HAP-1 (cell line): ENCODE data around the gene SYT1.

ENCODE experiments used
- DNase-seq, 2 experiments: peaks; one replicate each; pipeline ENCODE4 v3.0.0-alpha.2; 2016 to 2020; ENCODE audit warnings: low spot score in 2 of 2
- H3K27me3 ChIP-seq: fragments of 250-450 bp; sonication (Bioruptor Pico); 2 replicates; pipeline ENCODE4 v1.5.1; 2020; ENCODE audit warnings: low read depth, mild to moderate bottlenecking, moderate library complexity
- H3K36me3 ChIP-seq: fragments of 250-450 bp; sonication (Bioruptor Pico); replicated peaks from 2 replicates; pipeline ENCODE4 v1.5.1; 2020; ENCODE audit warnings: mild to moderate bottlenecking
- H3K4me1 ChIP-seq: fragments of 250-450 bp; sonication (Bioruptor Pico); 2 replicates; pipeline ENCODE4 v1.5.1; 2020; ENCODE audit warnings: mild to moderate bottlenecking
- H3K4me3 ChIP-seq: fragments of 250-450 bp; sonication (Bioruptor Pico); 2 replicates; pipeline ENCODE4 v1.5.1; 2020; ENCODE audit warnings: mild to moderate bottlenecking, moderate library complexity
- H3K9me3 ChIP-seq: fragments of 250-450 bp; sonication (Bioruptor Pico); 2 replicates; pipeline ENCODE4 v1.5.1; 2020; ENCODE audit warnings: mild to moderate bottlenecking, moderate library complexity
- in situ Hi-C: fragments of 300-500 bp; cut with MboI; formaldehyde crosslinking; loops from 3 replicates; pipeline ENCODE4 v1.14.3; 2020; ENCODE audit warnings: low sequenced_read_pairs, inconsistent platforms, mixed read lengths

The SYT1 gene

DNA sequence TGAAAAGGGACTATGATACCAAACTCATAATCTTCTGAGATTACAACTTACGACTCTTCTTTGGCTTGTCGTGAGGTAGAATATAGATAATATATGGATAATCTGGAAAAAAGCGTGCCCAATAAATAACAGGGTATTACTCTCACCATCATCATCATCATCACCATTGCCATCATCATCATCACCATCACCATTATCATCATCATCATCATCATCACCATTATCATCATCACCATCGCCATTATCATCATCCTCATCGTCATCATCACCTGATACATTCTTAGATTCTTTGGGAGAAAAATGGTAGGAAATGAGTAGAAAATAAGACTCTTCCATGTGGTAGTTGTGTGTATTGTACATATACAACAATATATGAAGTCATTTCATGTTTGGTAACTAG is 259.8 kb downstream of the SYT1 start:
- no peaks in the 10 kb centered on the region for H3K27me3 ChIP-seq
- DNase-seq = no peak
- in situ Hi-C loops = no loop called here
- no peaks in the 10 kb centered on the region; the same call in 1 of the 2 replicates for H3K9me3 ChIP-seq
- H3K4me1 ChIP-seq = no peaks in the 10 kb centered on the region
- H3K36me3 ChIP-seq = no peaks in the 10 kb centered on the region
- H3K4me3 ChIP-seq = no peak overlapping the region

DNA sequence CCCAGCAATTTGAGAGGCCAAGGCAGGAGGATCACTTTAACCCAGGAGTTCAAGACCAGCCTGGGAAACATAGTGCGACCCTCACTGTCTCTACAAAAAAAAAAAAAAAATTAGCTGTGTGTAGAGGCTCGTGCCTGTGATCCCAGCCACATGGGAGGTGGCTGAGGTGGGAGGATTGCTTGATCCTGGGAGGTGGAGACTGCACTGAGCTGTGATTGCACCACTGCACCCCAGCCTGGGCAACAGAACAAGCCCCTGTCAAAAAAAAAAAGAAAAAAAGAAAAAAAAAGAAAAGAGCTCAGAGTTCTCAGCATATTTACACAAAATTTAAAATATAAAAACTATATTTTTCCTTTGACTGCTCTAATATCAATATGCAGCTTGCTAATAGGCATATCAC is 260.8 kb downstream of the SYT1 start:
- in situ Hi-C loops = no loop called here
- Histone ChIP-seq H3K4me3 (no peak overlapping the region), H3K27me3 (no peaks in the 10 kb centered on the region), H3K4me1 (no peaks in the 10 kb centered on the region), H3K36me3 (no peaks in the 10 kb centered on the region), H3K9me3 (no peaks in the 10 kb centered on the region; the same call in 1 of the 2 replicates)
- DNase-seq = no peak

DNA sequence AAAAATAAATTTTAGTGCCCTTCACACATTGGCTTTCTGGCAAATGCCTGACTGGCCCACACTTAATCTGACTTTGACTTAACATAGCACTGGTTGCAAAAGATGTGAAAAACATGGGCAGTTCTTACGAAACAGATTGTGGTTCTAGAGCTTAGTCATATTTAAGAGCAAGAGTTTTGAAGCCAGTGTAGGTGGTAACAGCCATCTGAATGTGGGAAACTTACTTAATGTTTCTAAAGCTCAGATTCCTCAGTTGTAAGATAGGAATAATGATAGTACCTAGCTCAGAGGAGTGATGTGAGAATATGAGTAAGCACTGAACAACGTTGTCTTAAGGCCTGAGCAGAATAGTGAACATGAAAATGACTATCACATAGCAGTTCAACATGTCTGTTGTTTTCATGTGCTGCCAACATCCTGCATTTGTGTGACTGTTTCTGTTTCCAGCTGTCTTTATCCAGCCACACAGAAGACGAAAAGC is 262.7 kb downstream of the SYT1 start:
- in situ Hi-C loops = no loop called here
- Histone ChIP-seq H3K4me3 (no peak overlapping the region), H3K36me3 (no peaks in the 10 kb centered on the region), H3K4me1 (no peaks in the 10 kb centered on the region), H3K9me3 (no peaks in the 10 kb centered on the region; the same call in 1 of the 2 replicates), H3K27me3 (no peaks in the 10 kb centered on the region)
- no peak for DNase-seq

DNA sequence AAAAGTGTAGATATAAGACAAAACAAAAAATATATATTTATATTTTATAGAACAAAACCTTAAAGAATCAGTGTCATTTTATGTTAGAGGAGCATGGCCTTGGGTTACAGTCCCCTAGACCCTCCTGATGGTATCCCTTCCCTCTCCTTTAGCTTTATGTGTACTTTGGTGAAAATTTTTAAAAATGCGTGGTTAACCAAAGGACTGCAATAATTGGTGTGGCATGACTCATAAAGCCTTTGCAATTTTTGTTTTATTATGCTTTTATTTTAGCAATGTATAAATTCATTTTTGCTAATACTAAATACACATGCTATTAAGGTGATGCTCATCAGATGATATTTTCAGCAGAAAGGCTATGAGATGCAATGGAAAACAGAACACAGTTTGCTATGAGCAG is 264.4 kb downstream of the SYT1 start:
- H3K27me3 ChIP-seq = no peaks in the 10 kb centered on the region
- H3K4me3 ChIP-seq = no peak overlapping the region
- no peaks in the 10 kb centered on the region for H3K4me1 ChIP-seq
- no peaks in the 10 kb centered on the region; the same call in 1 of the 2 replicates for H3K9me3 ChIP-seq
- no peak for DNase-seq
- in situ Hi-C loops = no loop called here
- no peaks in the 10 kb centered on the region for H3K36me3 ChIP-seq

DNA sequence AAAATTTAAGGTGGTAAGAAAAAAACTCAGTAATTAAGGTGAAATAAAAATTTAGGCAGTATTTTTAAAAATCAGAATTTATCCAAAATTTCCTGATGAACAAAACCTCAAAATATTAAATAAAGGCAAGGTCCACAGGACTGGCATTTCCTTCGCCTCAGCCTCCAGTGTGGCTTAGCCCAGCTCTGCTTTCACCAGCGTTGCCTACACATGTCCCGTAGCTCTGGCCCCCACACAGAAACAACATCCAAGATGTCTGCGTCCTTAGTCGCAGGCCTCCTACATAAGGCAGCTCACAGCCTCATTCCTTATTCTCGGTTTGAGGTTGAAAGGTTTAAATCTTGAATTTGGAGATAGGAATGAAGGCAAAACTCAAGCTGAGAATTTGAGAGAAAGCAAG is 274.3 kb downstream of the SYT1 start:
- no peaks in the 10 kb centered on the region for H3K9me3 ChIP-seq
- H3K4me3 ChIP-seq = no peak overlapping the region
- no peaks in the 10 kb centered on the region for H3K36me3 ChIP-seq
- H3K27me3 ChIP-seq = no peaks in the 10 kb centered on the region
- no peak for DNase-seq
- in situ Hi-C loops = no loop called here
- H3K4me1 ChIP-seq = no peaks in the 10 kb centered on the region

DNA sequence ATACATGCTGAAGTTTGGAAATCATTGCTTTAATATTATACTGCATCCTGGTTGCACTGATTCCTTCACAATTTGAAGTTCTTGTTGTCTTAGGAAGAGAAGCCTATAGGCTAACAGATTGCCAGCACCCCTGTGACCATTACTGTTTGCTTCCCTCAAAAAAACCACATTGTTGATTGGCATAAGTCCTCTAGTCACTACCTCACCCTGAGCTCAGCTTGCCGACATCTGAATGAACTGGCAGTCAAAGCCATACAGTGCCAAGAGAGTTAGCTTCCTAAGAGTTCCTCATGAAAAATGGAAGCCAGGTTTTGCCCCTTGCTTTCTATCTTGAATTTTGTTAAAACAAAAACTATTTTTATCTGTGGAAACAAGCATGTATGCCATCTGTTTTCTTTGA is 276.1 kb downstream of the SYT1 start:
- no peaks in the 10 kb centered on the region for H3K36me3 ChIP-seq
- DNase-seq = no peak
- in situ Hi-C loops = no loop called here
- no peaks in the 10 kb centered on the region for H3K4me1 ChIP-seq
- no peak overlapping the region for H3K4me3 ChIP-seq
- H3K9me3 ChIP-seq = no peaks in the 10 kb centered on the region
- H3K27me3 ChIP-seq = no peaks in the 10 kb centered on the region

DNA sequence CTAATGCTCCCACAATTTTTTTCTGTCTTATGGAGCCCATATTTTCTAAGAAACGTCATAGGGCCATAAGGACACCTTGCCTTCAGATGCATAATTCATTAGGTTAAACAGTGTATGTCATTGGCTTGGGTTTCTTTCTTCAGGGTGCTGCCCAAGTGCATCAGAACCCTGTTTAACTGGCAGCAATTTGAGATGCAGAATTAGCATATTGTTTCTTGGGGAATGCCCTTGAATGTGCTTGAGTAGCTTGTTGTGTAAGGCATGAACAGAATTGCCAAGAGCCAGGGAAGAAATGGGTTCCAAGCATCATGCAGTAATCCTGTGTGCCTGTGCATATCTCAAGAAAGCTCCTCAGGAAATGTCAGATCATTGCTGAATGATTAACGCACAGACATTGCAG is 277.2 kb downstream of the SYT1 start:
- Histone ChIP-seq H3K9me3 (no peaks in the 10 kb centered on the region), H3K4me3 (no peak overlapping the region), H3K36me3 (no peaks in the 10 kb centered on the region), H3K27me3 (no peaks in the 10 kb centered on the region), H3K4me1 (no peaks in the 10 kb centered on the region)
- no peak for DNase-seq
- in situ Hi-C loops = no loop called here

DNA sequence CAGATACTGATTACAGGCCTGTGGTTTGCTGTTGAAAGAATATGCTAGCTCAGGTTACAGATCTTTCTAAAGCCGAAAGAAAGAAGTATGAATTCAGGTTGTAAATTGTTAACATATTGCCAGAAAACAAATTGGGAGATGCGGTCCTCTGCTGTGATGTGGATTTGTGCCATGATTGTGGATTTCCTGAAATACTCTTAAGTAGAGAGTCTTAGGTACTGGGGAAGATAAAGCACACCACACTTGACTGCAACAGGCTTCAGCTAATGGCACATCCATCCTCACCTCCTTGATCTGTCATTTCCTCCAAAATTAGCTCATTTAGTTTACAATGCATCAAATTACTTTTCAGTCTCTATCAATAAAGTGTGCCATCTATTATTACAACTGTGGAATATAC is 279.2 kb downstream of the SYT1 start:
- H3K4me3 ChIP-seq = no peak overlapping the region
- in situ Hi-C loops = no loop called here
- H3K4me1 ChIP-seq = no peaks in the 10 kb centered on the region
- DNase-seq = no peak
- H3K36me3 ChIP-seq = no peaks in the 10 kb centered on the region
- H3K27me3 ChIP-seq = no peaks in the 10 kb centered on the region
- no peaks in the 10 kb centered on the region for H3K9me3 ChIP-seq

DNA sequence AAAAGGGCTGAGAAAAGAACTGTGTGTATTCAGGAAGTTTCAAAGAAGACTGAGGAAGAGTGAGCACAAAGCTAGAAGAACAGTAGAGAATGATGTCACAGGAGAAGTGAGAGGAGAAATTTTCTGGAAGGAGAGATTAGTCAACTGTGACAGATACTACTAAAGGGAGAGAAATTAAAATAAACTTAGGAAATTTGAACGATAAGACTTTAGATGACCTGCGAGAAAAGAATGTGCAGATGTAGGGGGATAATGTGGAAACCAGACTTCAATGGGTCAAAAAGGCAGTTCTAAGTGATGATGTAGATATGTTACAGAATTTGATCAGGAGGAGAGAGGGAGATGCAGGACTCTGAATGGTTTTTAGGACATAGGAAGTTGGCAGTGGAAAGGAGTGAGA is 287.4 kb downstream of the SYT1 start:
- Histone ChIP-seq H3K4me1 (no peaks in the 10 kb centered on the region), H3K4me3 (no peak overlapping the region), H3K9me3 (no peaks in the 10 kb centered on the region), H3K27me3 (no peaks in the 10 kb centered on the region), H3K36me3 (no peaks in the 10 kb centered on the region)
- DNase-seq = no peak
- in situ Hi-C loops = no loop called here

DNA sequence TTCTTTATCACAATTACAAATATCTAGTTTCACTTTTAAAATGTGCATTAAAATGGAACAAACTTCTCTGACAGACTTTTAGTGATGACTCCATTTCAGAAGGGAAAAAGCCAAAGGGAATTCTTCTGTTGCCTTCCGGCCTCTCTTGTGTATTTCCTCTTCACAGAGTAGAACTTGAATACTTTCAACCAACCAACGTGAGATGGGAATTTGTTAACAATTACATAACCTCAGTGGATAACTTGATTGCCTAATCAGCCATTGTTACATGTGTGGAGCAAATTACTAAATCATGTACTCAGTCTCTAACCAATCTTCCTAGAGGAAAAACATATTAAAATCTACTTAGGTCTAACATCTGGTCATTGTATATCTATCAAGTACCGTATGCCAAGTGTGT is 291.1 kb downstream of the SYT1 start:
- in situ Hi-C loops = no loop called here
- no peaks in the 10 kb centered on the region for H3K4me1 ChIP-seq

DNA sequence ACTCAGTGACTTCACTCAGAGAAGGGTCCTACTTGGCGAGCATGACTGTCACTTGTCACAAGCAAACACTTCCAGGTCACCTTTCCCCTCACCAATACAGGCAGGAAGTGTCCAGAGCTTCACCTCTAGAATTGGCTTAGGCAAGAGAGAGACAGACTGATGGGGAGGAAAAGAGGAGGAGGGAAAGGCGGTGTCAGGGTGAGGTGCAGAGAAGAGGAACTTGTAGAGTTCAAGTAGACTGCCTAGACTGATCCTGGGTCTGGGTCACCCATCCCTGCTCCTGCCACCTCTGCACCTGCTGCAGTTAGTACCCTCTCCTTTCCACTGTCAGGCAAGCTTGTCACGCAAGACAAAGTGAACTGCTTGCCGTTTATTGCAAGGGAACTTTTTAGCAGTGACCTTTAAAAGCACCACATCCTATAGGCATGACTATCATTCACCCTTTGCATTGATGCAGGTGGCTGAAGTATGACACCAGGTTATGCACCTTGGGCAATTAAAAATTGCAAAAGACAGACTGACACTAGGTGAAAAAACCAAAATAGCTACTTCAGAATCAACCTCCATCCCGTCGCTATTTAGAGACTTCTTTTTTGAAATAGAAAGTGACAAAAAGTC is 292.4 kb downstream of the SYT1 start:
- Histone ChIP-seq H3K27me3 (no peaks in the 10 kb centered on the region), H3K36me3 (no peaks in the 10 kb centered on the region), H3K4me3 (no peak overlapping the region), H3K9me3 (no peaks in the 10 kb centered on the region), H3K4me1 (no peaks in the 10 kb centered on the region)
- in situ Hi-C loops = no loop called here
- DNase-seq = no peak

More for the DNA sequence above, 291.1 kb downstream of the SYT1 start:
- Histone ChIP-seq H3K27me3 (no peaks in the 10 kb centered on the region), H3K36me3 (no peaks in the 10 kb centered on the region), H3K4me3 (no peak overlapping the region), H3K9me3 (no peaks in the 10 kb centered on the region)
- DNase-seq = no peak

DNA sequence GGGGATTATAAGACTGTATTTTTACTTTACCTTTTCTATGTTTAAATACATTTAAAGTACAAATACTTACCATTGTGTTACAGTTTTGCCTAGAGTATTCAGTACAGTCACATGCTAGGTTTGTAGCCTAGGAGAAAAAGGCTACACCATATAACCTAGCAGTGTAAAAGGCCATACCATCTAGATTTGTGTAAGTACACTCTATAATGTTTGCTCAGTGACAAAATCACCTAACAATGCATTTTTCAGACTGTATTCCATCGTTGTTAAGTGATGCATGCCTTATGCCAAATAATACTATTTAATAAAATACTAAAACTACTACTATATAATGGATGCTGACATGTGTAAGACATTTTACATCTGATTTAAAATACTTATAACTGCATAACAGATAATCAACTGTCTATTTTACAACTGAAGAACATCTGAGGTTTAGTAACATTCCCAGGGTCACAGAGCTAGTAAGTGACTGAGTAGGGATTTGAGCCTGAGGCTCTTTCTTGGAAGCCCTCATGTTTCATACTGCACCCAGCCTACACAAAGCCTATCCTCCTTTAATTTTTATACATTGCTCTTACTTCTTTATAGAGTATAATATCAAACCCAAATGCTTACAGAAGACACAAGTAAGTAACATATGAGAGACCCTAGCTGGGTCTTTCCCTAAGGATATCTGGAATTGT is 296.8 kb downstream of the SYT1 start:
- no peaks in the 10 kb centered on the region for H3K9me3 ChIP-seq
- H3K27me3 ChIP-seq = no peaks in the 10 kb centered on the region
- H3K36me3 ChIP-seq = no peaks in the 10 kb centered on the region
- H3K4me3 ChIP-seq = no peak overlapping the region
- DNase-seq = no peak
- no peaks in the 10 kb centered on the region; the same call in 1 of the 2 replicates for H3K4me1 ChIP-seq
- in situ Hi-C loops = no loop called here

DNA sequence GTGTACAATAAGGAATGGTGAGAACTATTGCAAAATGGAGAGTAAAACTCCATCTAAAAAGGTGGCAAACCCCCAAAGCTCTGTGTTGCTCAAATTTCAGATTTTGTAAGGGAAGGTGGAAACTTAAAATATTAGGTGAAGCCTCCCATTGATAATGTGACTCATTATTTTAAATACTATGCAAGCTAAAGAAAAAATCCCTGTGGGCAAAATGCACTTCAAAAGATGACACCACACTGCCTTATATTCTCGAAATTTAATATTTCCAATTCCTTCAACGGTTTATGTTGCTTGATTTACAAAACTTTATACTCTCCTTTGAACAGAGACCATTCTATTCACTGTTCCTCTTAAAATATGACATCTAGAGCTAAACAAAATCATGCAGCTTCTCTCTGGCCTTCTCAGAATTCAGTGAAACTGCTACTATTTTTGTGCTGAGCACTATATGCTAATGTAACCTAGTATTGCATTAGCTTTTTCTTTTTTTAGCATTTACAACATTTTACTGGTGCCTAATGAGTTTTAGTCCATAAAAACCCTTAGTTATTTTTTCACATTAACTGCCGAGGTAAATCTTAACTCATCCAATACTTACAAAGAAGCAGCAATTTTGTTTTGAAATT is 297.7 kb downstream of the SYT1 start:
- no peaks in the 10 kb centered on the region for H3K27me3 ChIP-seq
- DNase-seq = no peak
- H3K4me1 ChIP-seq = no peaks in the 10 kb centered on the region; the same call in 1 of the 2 replicates
- in situ Hi-C loops = no loop called here
- no peaks in the 10 kb centered on the region for H3K36me3 ChIP-seq
- no peaks in the 10 kb centered on the region for H3K9me3 ChIP-seq
- no peak overlapping the region for H3K4me3 ChIP-seq

DNA sequence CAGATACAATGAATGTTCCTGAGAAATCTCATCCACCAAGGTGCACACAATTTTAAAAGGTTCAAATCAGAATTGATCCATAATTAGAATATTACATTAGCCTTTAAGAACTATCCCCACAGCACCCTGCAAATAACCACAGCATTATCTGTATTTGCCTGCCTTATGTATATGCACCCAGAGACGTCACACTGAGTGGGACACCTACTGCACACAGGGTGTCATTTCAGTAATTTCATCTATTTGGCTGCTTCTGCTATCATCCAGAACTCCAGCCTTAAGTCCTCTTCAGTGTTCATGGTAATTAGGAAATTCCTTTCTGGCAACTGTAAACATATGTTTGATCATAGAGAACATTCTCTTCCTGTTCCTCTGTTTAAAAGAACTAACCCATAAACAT is 298.4 kb downstream of the SYT1 start:
- no peak for DNase-seq
- Histone ChIP-seq H3K4me3 (no peak overlapping the region), H3K36me3 (no peaks in the 10 kb centered on the region), H3K27me3 (no peaks in the 10 kb centered on the region), H3K4me1 (no peaks in the 10 kb centered on the region; the same call in 1 of the 2 replicates), H3K9me3 (no peaks in the 10 kb centered on the region)
- in situ Hi-C loops = no loop called here
